HL-60 (cell line): Measurements from ENCODE around the gene PARD3.

ENCODE experiments used
- POLR2AphosphoS5 ChIP-seq: IDR thresholded peaks from 2 replicates; pipeline ENCODE4 v1.6.1; 2012; ENCODE audit warnings: low read depth
- SPI1 ChIP-seq: IDR thresholded peaks from 2 replicates; pipeline ENCODE4 v1.6.1; 2012; ENCODE audit warnings: low read depth, mild to moderate bottlenecking, borderline replicate concordance
- TF ChIP-seq, protein P1 (sequence below): IDR thresholded peaks from one replicate; pipeline ENCODE4 v1.5.1; 2011; ENCODE audit warnings: low read length, control low read depth, inconsistent platforms; ENCODE audit not compliant: insufficient read depth

DNA sequence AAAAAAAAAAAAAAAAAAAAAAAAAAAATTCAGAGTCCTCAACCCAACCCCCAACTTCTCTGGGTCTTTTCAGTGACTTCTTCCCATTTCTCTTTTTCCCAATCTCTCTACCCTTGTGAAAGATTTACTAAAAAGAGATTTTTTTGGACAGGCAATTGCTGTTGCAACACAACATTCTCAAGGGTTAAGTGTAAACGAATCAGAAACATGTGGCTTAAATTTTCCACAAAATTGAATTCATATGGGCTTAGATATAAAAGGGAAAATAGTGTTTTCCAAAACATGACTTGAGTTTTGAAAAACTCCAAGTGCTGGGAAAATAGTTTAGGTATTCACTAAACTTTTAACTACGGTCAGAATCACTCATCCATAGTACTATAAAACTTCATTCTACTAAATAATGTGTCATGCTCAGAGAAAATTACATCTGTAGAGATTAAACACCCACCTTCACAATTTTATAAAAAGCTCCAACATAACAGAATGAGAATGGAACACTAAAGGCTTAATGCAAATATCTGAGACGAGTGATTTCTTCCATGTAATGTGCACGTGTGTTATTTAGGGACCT, 643.1 kb downstream of the PARD3 start:
- TF ChIP-seq, protein P1, sequence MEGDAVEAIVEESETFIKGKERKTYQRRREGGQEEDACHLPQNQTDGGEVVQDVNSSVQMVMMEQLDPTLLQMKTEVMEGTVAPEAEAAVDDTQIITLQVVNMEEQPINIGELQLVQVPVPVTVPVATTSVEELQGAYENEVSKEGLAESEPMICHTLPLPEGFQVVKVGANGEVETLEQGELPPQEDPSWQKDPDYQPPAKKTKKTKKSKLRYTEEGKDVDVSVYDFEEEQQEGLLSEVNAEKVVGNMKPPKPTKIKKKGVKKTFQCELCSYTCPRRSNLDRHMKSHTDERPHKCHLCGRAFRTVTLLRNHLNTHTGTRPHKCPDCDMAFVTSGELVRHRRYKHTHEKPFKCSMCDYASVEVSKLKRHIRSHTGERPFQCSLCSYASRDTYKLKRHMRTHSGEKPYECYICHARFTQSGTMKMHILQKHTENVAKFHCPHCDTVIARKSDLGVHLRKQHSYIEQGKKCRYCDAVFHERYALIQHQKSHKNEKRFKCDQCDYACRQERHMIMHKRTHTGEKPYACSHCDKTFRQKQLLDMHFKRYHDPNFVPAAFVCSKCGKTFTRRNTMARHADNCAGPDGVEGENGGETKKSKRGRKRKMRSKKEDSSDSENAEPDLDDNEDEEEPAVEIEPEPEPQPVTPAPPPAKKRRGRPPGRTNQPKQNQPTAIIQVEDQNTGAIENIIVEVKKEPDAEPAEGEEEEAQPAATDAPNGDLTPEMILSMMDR: no peak
- TF ChIP-seq POLR2AphosphoS5 (no peak), SPI1 (no peak)
